Psoas muscle (tissue), 8 donors: Measurements from ENCODE around the gene OR51B6. TPM values are rescaled to one million over a fixed set of nuclear protein-coding genes. Genes with fewer than 3 reads are reported as not detected.
"Not testable (repeated sequence)": the region's sequence is repeated elsewhere in the genome, so short reads cannot be mapped to it uniquely, and the experiment has no call there.

Experiments used
- ATAC-seq, 4 donors: fragments of 200-7000 bp; cut with Tn5 transposase; one replicate each; pipeline ENCODE4 v1.9.1; 2020; ENCODE audit warnings: moderate library complexity in 3 of 4, mild to moderate bottlenecking in 2 of 4
- DNase-seq, 2 donors: peaks; one replicate each; pipeline ENCODE4 v3.0.0-alpha.2; 2020
- H3K27ac ChIP-seq: fragments of 200-600 bp; one replicate; pipeline ENCODE4 v1.8.0; 2022
- H3K27me3 ChIP-seq, 3 donors: fragments of 200-600 bp in 1 of 3; one replicate each; pipeline versions ENCODE4 v1.6.1 to v1.8.0; 2013 to 2022; ENCODE audit warnings: low read length in 2 of 3, mild to moderate bottlenecking in 2 of 3, moderate library complexity in 1 of 3; ENCODE audit not compliant: insufficient read depth in 3 of 3
- H3K36me3 ChIP-seq, 2 donors: fragments of 200-600 bp in 1 of 2; one replicate each; pipeline versions ENCODE4 v1.6.1 to v1.8.0; 2013 to 2022; ENCODE audit warnings: low read depth in 1 of 2, mild to moderate bottlenecking in 1 of 2, moderate library complexity in 1 of 2; ENCODE audit not compliant: insufficient read depth in 1 of 2
- H3K4me1 ChIP-seq: fragments of 200-600 bp; one replicate; pipeline ENCODE4 v1.8.0; 2022
- H3K4me3 ChIP-seq: fragments of 200-600 bp; one replicate; pipeline ENCODE4 v1.8.0; 2022; ENCODE audit warnings: mild to moderate bottlenecking
- H3K9me3 ChIP-seq: fragments of 200-600 bp; one replicate; pipeline ENCODE4 v1.8.0; 2022
- CTCF ChIP-seq: fragments of 200-600 bp; IDR thresholded peaks from one replicate; pipeline ENCODE4 v1.8.0; 2022; ENCODE audit warnings: antibody characterized with exemption
- WGBS, 3 donors: extraction: QIAGEN DNeasy Blood & Tissue Kit; methylation state at CpG; one replicate each; pipeline versions ENCODE4 v1.1.6 to v1.1.7; 2013; 5-methylcytosine and 5-hydroxymethylcytosine counted together
- intact Hi-C, 2 donors: fragments of 100-400 bp; cut with DNase I; formaldehyde crosslinking; loops; one replicate each; pipeline versions ENCODE4 v1.11.0 to v1.14.2; 2022
- polyA plus RNA-seq, 3 donors: library from polyadenylated mRNA; stranded (reverse); fragments of 200-250 nt; gene quantifications; one replicate each; pipeline ENCODE4 v1.2.3, GENCODE V29; 2013
- total RNA-seq, 4 donors: library from RNA; stranded (reverse); fragmentation: NEBNext Ultra II Directional in 2 of 4; extraction: Animal tissue kit (Norgen Biotek cat#: 25700) in 2 of 4; gene quantifications; one replicate each; pipeline versions ENCODE4 v1.2.1 to v1.2.4, GENCODE V29; 2021 to 2023
- donor health status: healthy with polysubstance abuse.
- donor health status: DM: no; HTN: no; CAD: no; lungs with moderate emphysema.
- donor health status: Bipolar disorder and iron deficiency.
- donor health status: healthy.
- donor health status: DM: yes; HTN: yes; CAD: no.
- donor health status: DM: no; HTN: no; CAD: no.
- donor health status: DM: no; HTN: no; CAD: no.
- donor health status: DM: yes; HTN: yes; CAD: no.

Gene OR51B6
- total and polyA plus RNA-seq, 7 donors, result not detected

GRCh38 chr11:5345831-5346230 lies 5.5 kb upstream of the OR51B6 start:
- intact Hi-C loops, result no loop called here
- WGBS, 3 donors, result 62 to 72% (median 65%) methylated on average over 3 of the region's 3 CpGs
- H3K9me3 ChIP-seq, result no peaks in the 10 kb centered on the region

GRCh38 chr11:5348551-5349194 lies 2.6 kb upstream of the OR51B6 start:
- no peaks in the 10 kb centered on the region for H3K4me1 ChIP-seq
- 29 to 37% (median 29%) methylated on average over 3 of the region's 3 CpGs for WGBS, 3 donors

More at GRCh38 chr11:5345831-5346230, 5.5 kb upstream of the OR51B6 start:
- H3K36me3 ChIP-seq, result no peaks in the 10 kb centered on the region
- ATAC-seq (no peak), DNase-seq (no peak)
- H3K27me3 ChIP-seq, result no peaks in the 10 kb centered on the region
- TF ChIP-seq CTCF, result no peak
- no peak overlapping the region for H3K4me3 ChIP-seq
- no peaks in the 10 kb centered on the region for H3K4me1 ChIP-seq
- no peak overlapping the region for H3K27ac ChIP-seq

GRCh38 chr11:5349550-5349949 lies 1.8 kb upstream of the OR51B6 start:
- no peak for TF ChIP-seq CTCF
- intact Hi-C loops, result no loop called here
- Histone ChIP-seq H3K4me1 (no peaks in the 10 kb centered on the region), H3K27me3 (no peaks in the 10 kb centered on the region), H3K9me3 (no peaks in the 10 kb centered on the region), H3K27ac (no peak overlapping the region), H3K4me3 (no peak overlapping the region), H3K36me3 (no peaks in the 10 kb centered on the region)
- DNase-seq (no peak), ATAC-seq (no peak)
- WGBS, 3 donors, result 23 to 43% (median 26%) methylated on average over 1 of the region's 1 CpG

More at GRCh38 chr11:5348551-5349194, 2.6 kb upstream of the OR51B6 start:
- no peak for TF ChIP-seq CTCF
- intact Hi-C loops, result no loop called here
- ATAC-seq (no peak), DNase-seq (no peak)
- Histone ChIP-seq H3K27me3 (no peaks in the 10 kb centered on the region), H3K36me3 (no peaks in the 10 kb centered on the region), H3K27ac (no peak overlapping the region), H3K9me3 (no peaks in the 10 kb centered on the region), H3K4me3 (no peak overlapping the region)

- DNase-seq, H3K4me3 ChIP-seq, H3K27me3 ChIP-seq, ATAC-seq, H3K4me1 ChIP-seq, intact Hi-C loops, H3K36me3 ChIP-seq, H3K27ac ChIP-seq, H3K9me3 ChIP-seq: not testable (repeated sequence)
- WGBS, 3 donors, result 82 to 92% (median 88%) methylated on average over 1 to 5 of the region's 5 CpGs
These were observed 4.7 kb downstream of the OR51B6 start for GRCh38 chr11:5356031-5356430.

GRCh38 chr11:5362017-5362625 lies 10.8 kb downstream of the OR51B6 start:
- Histone ChIP-seq H3K27ac (no peak overlapping the region), H3K4me1 (no peaks in the 10 kb centered on the region), H3K36me3 (no peaks in the 10 kb centered on the region), H3K4me3 (no peak overlapping the region), H3K27me3 (no peaks in the 10 kb centered on the region), H3K9me3 (no peaks in the 10 kb centered on the region)
- 47 to 83% (median 71%) methylated on average over 3 of the region's 3 CpGs for WGBS, 3 donors
- no peak for DNase-seq
- intact Hi-C loops, result no loop called here
- no peak for ATAC-seq
- TF ChIP-seq CTCF, result no peak
